H9 (cell line): Measurements from ENCODE around the gene NUP210. TPM values are rescaled to one million over a fixed set of nuclear protein-coding genes. Genes with fewer than 3 reads are reported as not detected.
A peak's percentile ranks its signal among the peaks of the same experiment; 100 is the strongest.

ENCODE experiments used
- DNase-seq: peaks from one replicate; pipeline ENCODE4 v3.0.0-alpha.2; 2017
- H2AFZ ChIP-seq: one replicate; pipeline ENCODE4 v1.6.1; 2013; ENCODE audit warnings: mild to moderate bottlenecking, low read length, control low read depth, moderate library complexity
- H2AK5ac ChIP-seq: 2 replicates; pipeline ENCODE4 v1.6.1; 2013; ENCODE audit warnings: low read length, control low read depth, mixed read lengths; ENCODE audit not compliant: insufficient read length
- H2BK120ac ChIP-seq: one replicate; pipeline ENCODE4 v1.6.1; 2013; ENCODE audit warnings: low read depth, mild to moderate bottlenecking, low read length, control low read depth, inconsistent platforms; ENCODE audit not compliant: poor library complexity, severe bottlenecking
- H2BK12ac ChIP-seq: 2 replicates; pipeline ENCODE4 v1.6.1; 2013; ENCODE audit warnings: low read length, control low read depth, mixed read lengths, low read depth; ENCODE audit not compliant: insufficient read length
- H2BK15ac ChIP-seq: 2 replicates; pipeline ENCODE4 v1.6.1; 2013; ENCODE audit warnings: low read depth, low read length, control low read depth
- H2BK20ac ChIP-seq: one replicate; pipeline ENCODE4 v1.6.1; 2013; ENCODE audit warnings: low read depth, mild to moderate bottlenecking, low read length, control low read depth, inconsistent platforms; ENCODE audit not compliant: poor library complexity, severe bottlenecking
- H2BK5ac ChIP-seq: 2 replicates; pipeline ENCODE4 v1.6.1; 2013; ENCODE audit warnings: low read length, control low read depth, mixed read lengths; ENCODE audit not compliant: insufficient read length
- H3K14ac ChIP-seq: 2 replicates; pipeline ENCODE4 v1.6.1; 2013; ENCODE audit warnings: low read length, control low read depth; ENCODE audit not compliant: insufficient read depth
- H3K18ac ChIP-seq: 2 replicates; pipeline ENCODE4 v1.6.1; 2013; ENCODE audit warnings: low read depth, mild to moderate bottlenecking, mixed read lengths, low read length, control low read depth; ENCODE audit not compliant: insufficient read length
- H3K23ac ChIP-seq: 2 replicates; pipeline ENCODE4 v1.6.1; 2013; ENCODE audit warnings: low read length, control low read depth, mixed read lengths, low read depth; ENCODE audit not compliant: insufficient read length
- H3K23me2 ChIP-seq: 2 replicates; pipeline ENCODE4 v1.6.1; 2013; ENCODE audit warnings: low read depth, mild to moderate bottlenecking, mixed read lengths, low read length, control low read depth; ENCODE audit not compliant: insufficient read length, poor library complexity, severe bottlenecking
- H3K27ac ChIP-seq: 2 replicates; pipeline ENCODE4 v1.5.1; 2013; ENCODE audit warnings: low read length, control low read depth, mixed read lengths, low read depth; ENCODE audit not compliant: insufficient read length
- H3K27me3 ChIP-seq: 2 replicates; pipeline ENCODE4 v1.6.1; 2013; ENCODE audit warnings: low read length, control low read depth, inconsistent platforms; ENCODE audit not compliant: insufficient read depth
- H3K4ac ChIP-seq: 2 replicates; pipeline ENCODE4 v1.6.1; 2013; ENCODE audit warnings: low read depth, mild to moderate bottlenecking, control low read depth, inconsistent platforms, low read length, moderate library complexity
- H3K4me1 ChIP-seq: 2 replicates; pipeline ENCODE4 v1.6.1; 2013; ENCODE audit warnings: low read length, control low read depth, inconsistent platforms; ENCODE audit not compliant: insufficient read depth
- H3K4me2 ChIP-seq: 2 replicates; pipeline ENCODE4 v1.6.1; 2013; ENCODE audit warnings: low read length, control low read depth, mixed read lengths; ENCODE audit not compliant: insufficient read length, insufficient read depth
- H3K56ac ChIP-seq: 2 replicates; pipeline ENCODE4 v1.6.1; 2013; ENCODE audit warnings: low read depth, mild to moderate bottlenecking, mixed read lengths, low read length, control low read depth; ENCODE audit not compliant: insufficient read length
- H3K79me1 ChIP-seq: 2 replicates; pipeline ENCODE4 v1.6.1; 2013; ENCODE audit warnings: low read depth, mild to moderate bottlenecking, moderate library complexity, low read length, control low read depth, inconsistent platforms; ENCODE audit not compliant: insufficient read depth, poor library complexity, severe bottlenecking
- H3K79me2 ChIP-seq: 2 replicates; pipeline ENCODE4 v1.6.1; 2013; ENCODE audit warnings: low read length, control low read depth, inconsistent platforms; ENCODE audit not compliant: insufficient read depth
- H3K9ac ChIP-seq: 2 replicates; pipeline ENCODE4 v1.6.1; 2013; ENCODE audit warnings: low read length, control low read depth, mixed read lengths; ENCODE audit not compliant: insufficient read length; ENCODE audit errors: extremely low read depth
- H3K9me3 ChIP-seq: one replicate; pipeline ENCODE4 v1.6.1; 2013; ENCODE audit warnings: low read depth, low read length, inconsistent platforms; ENCODE audit not compliant: control insufficient read depth
- H3T11ph ChIP-seq: one replicate; pipeline ENCODE4 v1.6.1; 2013; ENCODE audit warnings: mild to moderate bottlenecking, low read length, control low read depth, inconsistent platforms
- H4K20me1 ChIP-seq: one replicate; pipeline ENCODE4 v1.6.1; 2013; ENCODE audit not compliant: control insufficient read depth, insufficient read length, insufficient read depth
- H4K5ac ChIP-seq: 2 replicates; pipeline ENCODE4 v1.6.1; 2013; ENCODE audit warnings: low read depth, mild to moderate bottlenecking, mixed read lengths, low read length, control low read depth; ENCODE audit not compliant: insufficient read length
- H4K8ac ChIP-seq: replicated peaks from 2 replicates; pipeline ENCODE4 v1.6.1; 2013; ENCODE audit warnings: low read length, control low read depth, mixed read lengths, low read depth; ENCODE audit not compliant: insufficient read length
- H4K91ac ChIP-seq: 2 replicates; pipeline ENCODE4 v1.6.1; 2013; ENCODE audit warnings: low read depth, mild to moderate bottlenecking, moderate library complexity, mixed read lengths, low read length, control low read depth; ENCODE audit not compliant: insufficient read length
- H3K27ac Mint-ChIP-seq, 3 experiments: 2 replicates in 2 of 3; 3 replicates in 1 of 3; pipeline ENCODE4 v1.8.0; 2020 to 2021; ENCODE audit warnings: mixed read lengths in 3 of 3, mild to moderate bottlenecking in 1 of 3, moderate library complexity in 1 of 3
- H3K27me3 Mint-ChIP-seq: 2 replicates; pipeline ENCODE4 v1.8.0; 2021; ENCODE audit warnings: low read depth, mild to moderate bottlenecking, moderate library complexity, mixed read lengths
- H3K36me3 Mint-ChIP-seq, 3 experiments: 2 replicates in 2 of 3; 3 replicates in 1 of 3; pipeline ENCODE4 v1.8.0; 2020 to 2021; ENCODE audit warnings: low read depth in 3 of 3, mixed read lengths in 3 of 3; ENCODE audit not compliant: insufficient read depth in 1 of 3
- H3K4me1 Mint-ChIP-seq, 2 experiments: 2 replicates each; pipeline ENCODE4 v1.8.0; 2020; ENCODE audit warnings: mixed read lengths in 2 of 2
- H3K4me3 Mint-ChIP-seq, 2 experiments: 2 replicates in 1 of 2; 3 replicates in 1 of 2; pipeline ENCODE4 v1.8.0; 2020 to 2021; ENCODE audit warnings: mild to moderate bottlenecking in 2 of 2, mixed read lengths in 2 of 2, moderate library complexity in 1 of 2
- H3K9me3 Mint-ChIP-seq, 2 experiments: 2 replicates in 1 of 2; 3 replicates in 1 of 2; pipeline ENCODE4 v1.8.0; 2020; ENCODE audit warnings: mild to moderate bottlenecking in 2 of 2, mixed read lengths in 2 of 2, moderate library complexity in 1 of 2
- WGBS: extraction: QIAGEN DNeasy Blood & Tissue Kit; methylation state at CpG from one replicate; pipeline ENCODE4 v1.1.7; 2013; ENCODE audit warnings: missing lambda C conversion rate, low lambda C conversion rate, mixed read lengths; ENCODE audit not compliant: insufficient read length; ENCODE audit errors: extremely low coverage; 5-methylcytosine and 5-hydroxymethylcytosine counted together
- total RNA-seq: library from RNA; stranded (reverse); gene quantifications from 2 replicates; pipeline ENCODE4 v1.2.1, GENCODE V29; 2021
- TF ChIP-seq, protein P1 (sequence below): fragments of 200-600 bp; sonication (generic); conservative IDR thresholded peaks from 3 replicates; pipeline ENCODE4 v1.8.0; 2021; ENCODE audit warnings: antibody characterized with exemption, mild to moderate bottlenecking

Gene NUP210
- total RNA-seq, 1 experiment from 2014 or later, result 48.8 TPM

DNA sequence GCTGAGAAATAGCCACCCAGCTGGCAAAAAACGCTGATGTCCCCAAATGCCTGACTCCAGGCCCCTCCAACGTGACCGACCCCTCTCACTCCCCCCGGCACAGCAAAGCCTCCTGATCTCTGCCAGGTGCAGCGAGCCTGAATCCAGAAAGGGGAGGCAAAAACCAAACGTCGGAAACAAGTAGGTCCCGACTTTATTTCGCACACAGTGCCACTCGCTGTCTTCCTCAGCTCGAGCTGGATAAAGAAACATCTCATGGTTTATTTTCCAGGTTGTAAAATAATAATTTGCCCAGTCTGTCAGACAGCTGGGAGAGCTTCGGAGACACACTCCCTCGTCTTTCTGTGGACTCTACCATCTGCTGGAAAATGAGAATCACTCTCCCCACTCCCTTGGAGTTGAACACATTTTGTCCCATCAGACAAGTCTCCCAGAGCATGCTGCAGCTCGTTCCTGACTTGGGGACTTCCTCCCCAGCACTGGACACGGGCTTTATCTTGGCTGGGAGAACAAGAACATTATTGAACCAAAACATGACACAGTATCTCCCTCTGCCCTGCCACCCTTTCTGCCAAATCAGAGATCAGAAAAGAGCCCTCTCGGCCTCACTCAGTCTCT, 142.8 kb downstream of the NUP210 start:
- Histone ChIP-seq H3K4ac (no peak overlapping the region), H3K27me3 (peaks cover 5% of the 10 kb centered on the region; the same call in 1 of the 2 replicates), H3K14ac (no peak overlapping the region), H3K79me1 (no peaks in the 10 kb centered on the region), H3K4me1 (no peaks in the 10 kb centered on the region), H3K9me3 (no peaks in the 10 kb centered on the region), H3T11ph (no peak overlapping the region), H2BK5ac (no peak overlapping the region), H2AFZ (no peak overlapping the region), H3K9ac (no peak overlapping the region), H4K5ac (no peak overlapping the region), H3K23me2 (peaks cover 6% of the 10 kb centered on the region), H2BK15ac (no peak overlapping the region), H3K79me2 (no peaks in the 10 kb centered on the region), H2AK5ac (no peak overlapping the region), H4K20me1 (no peaks in the 10 kb centered on the region), H4K8ac (no peak overlapping the region), H2BK120ac (no peak overlapping the region), H4K91ac (no peak overlapping the region), H2BK20ac (no peak overlapping the region), H3K4me2 (no peak overlapping the region), H2BK12ac (no peak overlapping the region), H3K18ac (no peak overlapping the region), H3K27ac (no peak overlapping the region), H3K56ac (no peak overlapping the region), H3K23ac (no peak overlapping the region)
- peak overlapping the region in 1 of 3 experiments; percentile 44; a peak in 1 of 7 replicates for H3K27ac Mint-ChIP-seq
- TF ChIP-seq, protein P1, sequence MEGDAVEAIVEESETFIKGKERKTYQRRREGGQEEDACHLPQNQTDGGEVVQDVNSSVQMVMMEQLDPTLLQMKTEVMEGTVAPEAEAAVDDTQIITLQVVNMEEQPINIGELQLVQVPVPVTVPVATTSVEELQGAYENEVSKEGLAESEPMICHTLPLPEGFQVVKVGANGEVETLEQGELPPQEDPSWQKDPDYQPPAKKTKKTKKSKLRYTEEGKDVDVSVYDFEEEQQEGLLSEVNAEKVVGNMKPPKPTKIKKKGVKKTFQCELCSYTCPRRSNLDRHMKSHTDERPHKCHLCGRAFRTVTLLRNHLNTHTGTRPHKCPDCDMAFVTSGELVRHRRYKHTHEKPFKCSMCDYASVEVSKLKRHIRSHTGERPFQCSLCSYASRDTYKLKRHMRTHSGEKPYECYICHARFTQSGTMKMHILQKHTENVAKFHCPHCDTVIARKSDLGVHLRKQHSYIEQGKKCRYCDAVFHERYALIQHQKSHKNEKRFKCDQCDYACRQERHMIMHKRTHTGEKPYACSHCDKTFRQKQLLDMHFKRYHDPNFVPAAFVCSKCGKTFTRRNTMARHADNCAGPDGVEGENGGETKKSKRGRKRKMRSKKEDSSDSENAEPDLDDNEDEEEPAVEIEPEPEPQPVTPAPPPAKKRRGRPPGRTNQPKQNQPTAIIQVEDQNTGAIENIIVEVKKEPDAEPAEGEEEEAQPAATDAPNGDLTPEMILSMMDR, result no peak
- no peak overlapping the region for H3K4me3 Mint-ChIP-seq
- no peak for DNase-seq
- H3K27me3 Mint-ChIP-seq, result peaks cover 22% of the 10 kb centered on the region
- WGBS, result no CpG with 5 or more reads among the region's 16 CpGs
- H3K9me3 Mint-ChIP-seq, result no peaks in the 10 kb centered on the region
- peaks cover 12 to 24% of the 10 kb centered on the region in 2 experiments for H3K4me1 Mint-ChIP-seq
- H3K36me3 Mint-ChIP-seq, result no peaks in the 10 kb centered on the region
